ENCODE data around the gene ZNF606.

The ZNF606 gene

GRCh38 chr19:58002384-58003173 lies at the start of gene ZNF606:
Gene ZNF606, minus strand, starts transcription at chr19:58002820. Its CDS starts 1,501 bp downstream, at chr19:58001319.
- peak; percentile 62 to 95 (median 89) for DNase-seq
- intact Hi-C loops (cut with DNase I) = loop anchor here (5.0 kb wide), 1 partner anchor 55 kb away; the partner anchor contains the start of gene ZNF135

GRCh38 chr19:58052256-58052655 lies 49.6 kb upstream of the ZNF606 start:
- intact Hi-C loops (cut with DNase I) = no loop called here
- no peak for DNase-seq

GRCh38 chr19:58047672-58048071 lies 45.1 kb upstream of the ZNF606 start:
- intact Hi-C loops (cut with DNase I) = no loop called here
- no peak for DNase-seq

DNA sequence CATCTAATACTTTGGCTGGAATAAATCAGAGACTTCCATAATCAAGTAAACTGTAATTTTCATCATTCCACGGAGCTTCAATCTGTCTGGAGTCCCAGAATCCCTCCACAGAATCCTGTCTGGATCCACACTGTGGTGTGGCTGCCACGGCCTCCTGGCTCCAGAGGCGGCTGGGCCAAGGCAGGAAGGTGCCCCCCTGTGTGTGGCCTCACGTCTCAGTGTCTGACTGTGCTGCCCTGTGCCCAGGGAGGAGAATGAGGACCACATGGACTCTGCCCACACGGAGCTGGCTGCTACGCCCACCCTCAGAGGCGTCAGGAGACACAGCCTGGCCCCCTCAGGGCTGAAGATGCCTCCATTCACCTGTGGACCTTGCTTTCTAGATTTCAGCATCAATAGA lies 44.2 kb upstream of the ZNF606 start:
- intact Hi-C loops (cut with DNase I) = no loop called here
- DNase-seq = no peak

DNA sequence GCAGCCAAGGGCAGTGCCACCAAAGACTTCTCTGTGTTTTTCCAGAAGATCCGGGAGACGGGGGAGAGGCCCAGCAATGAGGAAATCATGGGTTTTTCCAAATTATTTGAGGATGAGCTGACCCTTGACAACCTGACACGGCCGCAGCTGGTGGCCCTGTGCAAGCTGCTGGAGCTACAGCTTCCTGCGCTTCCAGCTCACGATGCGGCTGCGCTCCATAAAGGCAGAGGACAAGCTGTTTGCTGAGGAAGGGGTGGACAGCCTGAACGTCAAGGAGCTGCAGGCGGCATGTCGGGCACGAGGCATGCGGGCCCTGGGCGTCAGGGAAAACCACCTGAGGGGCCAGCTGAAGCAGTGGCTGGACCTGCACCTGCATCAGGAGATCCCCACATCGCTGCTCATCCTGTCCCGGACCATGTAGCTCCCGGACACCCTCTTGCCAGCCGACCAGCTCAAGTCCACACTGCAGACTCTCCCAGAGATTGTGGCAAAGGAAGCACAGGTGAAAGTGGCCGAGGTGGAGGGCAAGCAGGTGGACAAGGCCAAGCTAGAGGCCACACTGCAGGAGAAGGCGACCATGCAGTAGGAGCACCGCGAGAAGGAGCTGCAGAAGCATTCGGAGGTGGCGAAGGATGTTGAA lies 42.9 kb upstream of the ZNF606 start:
- intact Hi-C loops (cut with DNase I) = no loop called here

DNA sequence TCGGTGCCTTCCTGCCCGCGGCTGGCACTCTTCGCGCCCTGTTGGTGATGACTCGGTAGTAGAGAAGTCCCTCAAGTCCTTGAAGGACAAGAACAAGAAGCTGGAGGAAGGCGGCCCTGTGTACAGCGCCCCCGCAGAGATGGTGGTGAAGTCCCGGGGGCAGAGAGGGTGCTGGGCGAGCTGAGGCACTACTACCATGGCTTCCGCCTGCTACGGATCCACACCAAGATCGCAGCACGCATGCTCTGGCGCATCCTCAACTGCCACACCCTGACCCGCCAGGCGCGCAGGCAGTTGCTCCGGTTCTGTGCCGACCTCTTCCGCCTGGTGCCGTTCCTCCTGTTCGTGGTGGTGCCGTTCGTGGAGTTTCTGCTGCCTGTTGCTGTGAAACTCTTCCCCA lies 42.3 kb upstream of the ZNF606 start:
- DNase-seq = no peak
- intact Hi-C loops (cut with DNase I) = no loop called here

More for the DNA sequence above, 42.9 kb upstream of the ZNF606 start:
- DNase-seq = no peak

GRCh38 chr19:58044391-58044790 lies 41.8 kb upstream of the ZNF606 start:
- DNase-seq = no peak
- intact Hi-C loops (cut with DNase I) = no loop called here

DNA sequence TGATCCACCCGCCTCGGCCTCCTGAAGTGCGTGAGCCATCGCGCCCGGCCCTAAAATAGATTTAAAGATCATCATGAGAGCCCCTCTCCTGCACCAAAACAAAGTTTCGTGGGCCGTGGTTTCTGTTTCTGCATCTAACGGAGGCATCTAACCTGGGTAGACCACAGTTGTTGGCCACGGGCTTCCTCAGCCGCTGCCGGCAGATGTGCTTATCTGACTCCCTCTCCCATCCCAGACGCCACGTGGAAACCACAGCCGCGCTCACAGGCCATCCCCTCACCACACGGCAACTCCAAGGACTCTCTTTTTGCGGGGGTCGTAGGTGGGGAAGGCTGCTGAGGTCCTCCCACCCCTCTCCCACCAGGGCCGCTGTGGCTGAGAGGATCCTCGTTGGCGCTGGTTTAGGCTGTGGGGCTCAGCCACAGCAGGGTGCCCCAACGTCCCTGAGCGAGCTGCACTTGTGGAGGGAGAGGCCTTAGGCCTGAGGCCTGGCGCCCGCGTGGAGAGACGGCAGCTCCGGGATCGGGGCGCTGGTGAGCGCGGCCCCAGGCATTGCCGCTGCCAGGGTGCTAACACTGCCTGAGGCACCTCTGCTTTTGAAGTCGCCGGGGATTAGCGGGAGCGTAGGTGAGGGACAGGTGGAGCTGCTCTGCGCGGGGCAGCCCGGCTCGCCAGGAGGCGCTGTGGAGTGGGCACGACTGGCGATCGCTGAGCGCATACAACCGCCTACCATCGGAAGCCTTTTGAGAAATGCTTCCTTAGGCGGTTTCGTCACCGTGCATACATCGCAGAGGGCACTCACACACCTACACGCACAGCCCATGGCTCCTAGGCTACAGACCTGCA lies 40.1 kb upstream of the ZNF606 start:
- intact Hi-C loops (cut with DNase I) = no loop called here
- no peak for DNase-seq

- intact Hi-C loops (cut with DNase I) = no loop called here
- no peak for DNase-seq
Observed at GRCh38 chr19:58040751-58041525, 38.3 kb upstream of the ZNF606 start.

DNA sequence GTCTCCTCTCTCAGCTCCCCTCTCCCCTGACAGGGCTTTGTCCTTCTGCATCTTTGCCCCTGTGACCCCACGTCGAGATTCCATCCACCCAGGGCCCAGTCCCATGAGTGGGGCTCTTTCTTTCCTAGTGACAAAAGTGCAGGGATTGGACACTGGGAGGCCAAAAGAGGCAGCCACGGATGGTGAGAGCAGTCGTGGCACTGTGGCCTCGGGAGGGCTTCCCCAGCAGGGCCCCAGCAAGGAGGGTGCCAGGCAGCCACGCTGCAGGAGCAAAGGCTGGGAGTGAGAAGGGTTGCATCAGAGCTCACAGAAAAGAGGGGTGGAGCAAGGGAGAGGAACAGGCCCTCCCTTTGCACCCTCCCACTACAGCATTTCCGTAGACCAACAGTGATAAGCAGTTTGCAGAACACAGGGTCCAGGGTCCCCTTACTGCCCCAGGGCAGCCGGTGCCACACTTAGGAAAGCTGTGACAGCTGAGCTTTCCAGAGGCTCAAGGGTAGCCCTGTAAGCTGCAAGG lies 36.1 kb upstream of the ZNF606 start:
- intact Hi-C loops (cut with DNase I) = no loop called here
- peak in 6 of 42 donors; percentile 4 to 37 (median 18) for DNase-seq

DNA sequence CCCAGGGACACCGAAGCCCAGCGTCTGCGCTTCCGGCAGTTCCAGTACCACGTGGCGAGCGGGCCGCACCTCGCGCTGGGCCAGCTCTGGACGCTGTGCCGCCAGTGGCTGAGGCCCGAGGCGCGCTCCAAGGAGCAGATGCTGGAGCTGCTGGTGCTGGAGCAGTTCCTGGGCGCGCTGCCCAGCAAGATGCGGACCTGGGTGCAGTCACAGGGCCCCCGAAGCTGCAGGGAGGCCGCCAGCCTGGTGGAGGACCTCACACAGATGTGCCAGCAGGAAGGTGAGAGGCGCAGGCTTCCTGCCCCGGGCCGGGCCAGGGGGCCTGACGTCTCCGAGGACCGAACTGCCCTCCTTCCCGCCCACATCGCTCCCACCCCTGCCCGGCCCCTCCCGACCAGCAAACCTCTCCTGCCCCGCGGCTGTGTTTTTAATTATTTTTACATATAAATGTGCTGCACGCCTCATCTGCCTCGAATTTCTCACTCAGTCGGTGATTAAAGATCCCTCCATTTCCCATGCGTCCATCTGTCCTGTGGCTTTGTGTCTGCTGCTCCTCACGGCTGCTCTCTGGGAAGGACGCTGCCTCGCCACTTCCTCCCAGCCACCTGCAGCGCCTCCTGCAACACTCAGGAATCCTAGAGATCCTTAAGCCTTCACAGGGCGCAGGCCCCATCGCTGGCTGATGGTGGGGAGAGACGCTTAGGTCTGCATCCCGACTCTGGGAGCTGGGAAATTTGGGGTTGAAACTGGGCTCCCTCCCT lies 35.5 kb upstream of the ZNF606 start:
- intact Hi-C loops (cut with DNase I) = no loop called here
- peak in 38 of 42 donors; percentile 12 to 85 (median 64) for DNase-seq

GRCh38 chr19:58035863-58036262 lies 33.2 kb upstream of the ZNF606 start:
- intact Hi-C loops (cut with DNase I) = no loop called here

DNA sequence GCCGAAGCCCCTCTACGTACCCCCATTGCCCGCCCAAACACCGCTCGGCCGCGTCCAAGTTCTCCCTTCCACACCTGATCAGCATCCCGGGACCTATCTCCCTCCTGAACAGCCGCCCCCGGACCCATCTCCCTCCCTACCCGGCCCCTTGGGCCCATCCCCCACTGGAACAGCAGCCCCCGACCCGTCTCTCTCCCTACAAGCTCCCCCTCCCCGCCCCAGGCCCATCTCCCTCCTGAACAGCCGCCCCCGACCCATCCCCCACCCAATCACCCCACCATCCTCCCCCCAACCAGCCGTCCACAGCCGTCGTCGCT lies 31.8 kb upstream of the ZNF606 start:
- intact Hi-C loops (cut with DNase I) = no loop called here
- DNase-seq = peak in 11 of 42 donors; percentile 15 to 48 (median 30)

More at GRCh38 chr19:58035863-58036262, 33.2 kb upstream of the ZNF606 start:
- peak in 14 of 42 donors; percentile 13 to 60 (median 35) for DNase-seq

DNA sequence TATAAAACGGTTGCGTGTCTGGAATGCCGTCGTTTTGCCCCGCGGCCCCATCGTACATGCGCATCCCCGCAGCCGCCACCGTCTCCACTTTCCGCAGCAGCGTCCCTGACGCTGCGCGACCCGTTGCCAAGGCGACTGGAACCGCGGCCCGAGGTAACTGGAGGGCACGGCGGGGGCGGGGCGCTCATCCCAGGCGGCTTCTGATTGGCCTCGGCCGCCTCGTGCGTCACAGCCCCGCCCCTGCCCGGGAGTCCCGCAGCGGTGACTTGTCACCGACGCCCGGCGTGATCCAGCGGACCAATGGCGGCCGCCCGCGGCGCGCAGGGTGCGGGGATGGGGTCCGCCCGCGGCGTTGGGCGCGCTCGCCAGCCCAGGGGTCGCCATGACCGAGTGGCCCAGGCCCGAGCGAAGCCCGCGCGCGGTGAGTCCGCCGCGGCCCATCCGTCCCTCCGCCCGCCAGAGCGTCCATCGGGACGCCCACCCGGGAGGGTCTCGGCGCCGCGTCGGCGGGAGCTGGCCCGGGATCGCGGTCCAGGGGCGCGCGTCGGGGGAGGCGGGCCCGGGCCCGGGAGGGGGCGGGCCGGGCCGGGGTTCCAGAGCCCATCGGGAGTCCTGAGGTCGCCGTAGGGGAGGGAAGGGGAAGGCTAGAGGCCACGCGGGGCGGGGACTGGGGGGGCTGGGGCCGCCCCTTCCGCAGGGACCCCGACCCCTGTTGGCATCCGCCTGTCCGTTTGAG lies 31.3 kb upstream of the ZNF606 start, which contains the start of gene ZSCAN1:
Gene ZSCAN1, plus strand, starts transcription at position 285 of the 736 bp plus-strand sequence. CDS start 3,812 bp downstream, outside the sequence.
- peak; percentile 95 to 99 (median 98) for DNase-seq
- intact Hi-C loops (cut with DNase I) = no loop called here

DNA sequence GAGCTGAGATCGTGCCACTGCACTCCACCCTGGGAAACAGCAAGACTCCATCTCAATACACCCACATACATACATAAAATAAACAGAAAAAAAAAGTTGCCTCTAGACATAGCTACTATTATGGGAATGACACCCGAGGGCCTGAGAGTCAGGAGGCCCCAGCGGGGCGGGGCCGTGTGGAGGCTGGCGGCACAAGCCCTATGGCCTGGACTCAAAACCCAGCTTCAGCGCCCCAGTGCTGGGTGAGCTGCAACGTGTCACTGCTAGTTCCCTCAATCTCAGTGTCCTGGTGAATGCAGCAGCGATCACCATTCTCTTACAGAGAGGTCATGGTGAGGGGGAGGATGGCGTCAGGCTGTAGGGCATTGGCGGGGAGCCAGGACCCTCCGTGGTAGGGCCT lies 22.0 kb upstream of the ZNF606 start:
- no peak for DNase-seq
- intact Hi-C loops (cut with DNase I) = no loop called here

DNA sequence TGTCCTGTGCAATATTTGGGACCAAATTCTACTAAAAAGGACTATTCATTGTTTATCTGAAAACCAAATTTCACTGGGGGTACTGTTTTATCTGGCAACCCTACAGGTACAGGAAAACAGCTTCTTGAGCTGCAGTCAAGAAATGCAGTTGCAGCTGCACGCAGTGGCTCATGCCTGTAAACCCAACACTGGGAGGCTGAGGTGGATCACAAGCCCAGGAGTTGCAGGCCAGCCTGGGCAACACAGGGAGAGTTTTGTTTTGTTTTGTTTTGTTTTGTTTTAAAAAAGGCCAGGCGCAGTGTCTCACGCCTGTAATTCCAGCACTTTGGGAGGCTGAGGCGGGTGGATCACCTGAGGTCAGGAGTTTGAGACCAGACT lies 19.7 kb upstream of the ZNF606 start:
- intact Hi-C loops (cut with DNase I) = loop anchor here (2.0 kb wide), 1 partner anchor 133 kb away; no protein-coding TSS in a partner anchor
- DNase-seq = no peak
